Retinal pigment epithelial cell (primary cell): ENCODE results near the gene UGT1A10.

Experiments used
- DNase-seq: peaks from one replicate; pipeline ENCODE4 v3.0.0-alpha.2; 2010; ENCODE audit warnings: low read depth
- H3K4me3 ChIP-seq: 2 replicates; pipeline ENCODE4 v1.5.1; 2011; ENCODE audit warnings: mild to moderate bottlenecking, low read length, control low read depth, moderate library complexity
- CTCF ChIP-seq: conservative IDR thresholded peaks from 2 replicates; pipeline ENCODE4 v1.5.1; 2011; ENCODE audit warnings: low read depth, low read length, control low read depth, inconsistent platforms

Gene UGT1A10

DNA sequence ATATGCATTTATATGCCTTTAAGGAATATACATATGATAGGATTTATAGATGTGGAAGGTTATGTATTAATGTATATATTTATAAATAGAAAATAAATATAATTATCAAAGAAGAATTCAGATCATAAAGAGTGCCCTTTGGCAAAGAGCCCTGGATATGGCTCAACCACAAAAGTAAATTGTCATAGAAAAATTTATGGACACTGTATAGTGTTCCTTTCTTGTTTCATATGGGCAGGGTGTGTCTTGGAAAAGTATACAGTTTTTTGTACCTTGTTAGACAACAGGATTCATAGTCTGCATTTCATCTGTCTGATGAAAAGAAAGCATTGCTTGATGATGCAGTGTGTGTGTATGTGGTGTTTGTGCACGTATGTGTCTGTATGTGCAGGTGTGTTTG is 48.4 kb downstream of the UGT1A10 start:
- H3K4me3 ChIP-seq: no peak overlapping the region
- TF ChIP-seq CTCF: no peak
- DNase-seq: no peak

DNA sequence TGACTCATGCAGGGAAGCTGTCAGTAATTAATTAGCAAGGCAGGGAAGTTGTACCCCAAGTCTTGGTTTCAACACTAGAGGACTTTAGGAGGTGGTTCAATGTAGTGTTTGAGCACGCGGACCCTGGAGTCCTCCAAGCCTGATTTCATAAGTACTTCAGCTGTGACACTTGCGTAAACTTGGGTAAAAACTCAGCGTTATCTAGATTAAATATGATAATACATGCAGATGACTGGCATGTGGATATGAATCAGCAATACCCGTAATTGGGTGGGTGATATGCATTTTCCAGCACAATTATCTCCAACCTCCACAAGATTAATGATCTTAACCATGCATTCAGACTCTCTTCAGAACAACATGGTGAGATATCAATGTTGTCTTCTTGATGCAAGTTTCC is 50.7 kb downstream of the UGT1A10 start:
- H3K4me3 ChIP-seq: no peak overlapping the region
- TF ChIP-seq CTCF: no peak
- no peak for DNase-seq

DNA sequence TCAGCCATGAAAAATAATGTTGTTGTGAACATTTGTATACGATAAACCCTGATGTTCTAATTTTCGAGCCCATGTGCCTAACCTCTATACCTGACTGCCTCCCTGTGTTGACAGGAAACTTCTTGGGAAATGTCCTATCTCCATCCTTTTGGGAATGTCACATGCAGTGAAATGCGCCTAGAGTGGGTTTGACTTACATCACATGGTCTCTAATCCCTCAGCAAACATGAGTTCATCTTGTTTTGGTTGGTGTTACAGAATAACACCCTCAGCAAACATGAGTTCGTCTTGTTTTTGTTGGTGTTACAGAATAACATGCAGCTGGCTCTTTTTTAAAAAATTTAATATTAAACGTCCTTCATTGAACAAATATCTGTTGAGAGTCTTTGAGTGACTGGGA is 52.1 kb downstream of the UGT1A10 start:
- no peak for DNase-seq
- TF ChIP-seq CTCF: no peak
- H3K4me3 ChIP-seq: no peak overlapping the region

GRCh38 chr2:233689031-233689430 is 52.8 kb downstream of the UGT1A10 start:
- DNase-seq: no peak
- no peak overlapping the region for H3K4me3 ChIP-seq
- TF ChIP-seq CTCF: no peak

- TF ChIP-seq CTCF: no peak
- DNase-seq: no peak
- H3K4me3 ChIP-seq: no peak overlapping the region
These were observed 53.3 kb downstream of the UGT1A10 start for GRCh38 chr2:233689501-233689900.

DNA sequence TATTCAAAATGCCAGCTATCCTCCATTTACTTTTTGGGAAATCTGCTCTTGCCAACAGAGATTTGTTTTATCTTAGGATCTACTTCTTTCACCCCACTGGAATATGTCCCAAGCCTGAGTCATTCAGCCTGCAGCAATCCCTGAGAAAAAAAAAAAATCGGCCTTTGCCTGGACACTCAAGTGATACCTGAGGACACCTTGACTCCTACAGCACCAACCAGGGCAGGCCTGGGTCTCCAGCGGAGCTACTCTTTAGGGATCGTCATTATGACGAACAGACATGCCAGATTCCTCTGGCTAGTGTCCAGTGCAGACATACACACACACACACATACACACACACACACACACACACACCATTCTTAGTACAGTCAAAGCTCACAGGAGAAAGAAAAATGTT is 54.2 kb downstream of the UGT1A10 start:
- no peak for TF ChIP-seq CTCF
- no peak for DNase-seq
- H3K4me3 ChIP-seq: no peak overlapping the region

- H3K4me3 ChIP-seq: no peak overlapping the region
- no peak for TF ChIP-seq CTCF
- no peak for DNase-seq
These were observed 55.5 kb downstream of the UGT1A10 start for GRCh38 chr2:233691443-233692433.
